SU-DHL-6 (cell line): Measurements from ENCODE around the gene ST3GAL4.

Source experiments
- H2AFZ ChIP-seq: fragments of 200-600 bp; sonication (generic); 2 replicates; pipeline ENCODE4 v1.6.1; 2014; ENCODE audit warnings: low read depth, mild to moderate bottlenecking, moderate library complexity, mixed read lengths, antibody characterized with exemption, low read length; ENCODE audit not compliant: severe bottlenecking
- H3F3A ChIP-seq: fragments of 200-600 bp; shearing (Covaris generic); 2 replicates; pipeline ENCODE4 v1.6.0; 2016; ENCODE audit warnings: antibody characterized with exemption, mild to moderate bottlenecking; ENCODE audit not compliant: insufficient read depth
- H3K27ac ChIP-seq: fragments of 200-600 bp; sonication (generic); 2 replicates; pipeline ENCODE4 v1.5.1; 2016; ENCODE audit warnings: low read depth, mild to moderate bottlenecking, low read length, moderate library complexity, mixed read lengths
- H3K27me3 ChIP-seq: fragments of 200-600 bp; sonication (generic), shearing (Covaris generic); 2 replicates; pipeline ENCODE4 v1.6.0; 2014; ENCODE audit warnings: mild to moderate bottlenecking, low read length
- H3K36me3 ChIP-seq: fragments of 200-600 bp; sonication (generic); 2 replicates; pipeline ENCODE4 v1.6.1; 2014; ENCODE audit warnings: mild to moderate bottlenecking, low read length, mixed read lengths
- H3K4me2 ChIP-seq: fragments of 300-600, 200-600 bp; shearing (Covaris generic), sonication (generic); 2 replicates; pipeline ENCODE4 v1.6.0; 2014; ENCODE audit warnings: low read length, low read depth, mild to moderate bottlenecking; ENCODE audit not compliant: poor library complexity, severe bottlenecking
- H3K4me3 ChIP-seq: fragments of 200-600 bp; sonication (generic); 2 replicates; pipeline ENCODE4 v1.5.1; 2014; ENCODE audit warnings: antibody characterized with exemption, low read length, mild to moderate bottlenecking, mixed read lengths; ENCODE audit not compliant: insufficient read depth, poor library complexity, severe bottlenecking
- H3K79me2 ChIP-seq: fragments of 200-600 bp; sonication (generic); 2 replicates; pipeline ENCODE4 v1.6.1; 2014; ENCODE audit warnings: mild to moderate bottlenecking, low read length, moderate library complexity; ENCODE audit not compliant: insufficient read depth
- H3K9ac ChIP-seq: fragments of 200-600 bp; sonication (generic); 2 replicates; pipeline ENCODE4 v1.7.0; 2014; ENCODE audit warnings: mild to moderate bottlenecking, low read length
- H3K9me2 ChIP-seq: fragments of 200-600 bp; sonication (generic); replicated peaks from 2 replicates; pipeline ENCODE4 v1.6.1; 2014; ENCODE audit warnings: low read length; ENCODE audit not compliant: insufficient read depth
- H3K9me3 ChIP-seq: fragments of 200-600 bp; sonication (generic); 2 replicates; pipeline ENCODE4 v1.6.1; 2014; ENCODE audit warnings: low read length, mixed read lengths; ENCODE audit not compliant: insufficient read depth
- H4K20me1 ChIP-seq: fragments of 200-600 bp; sonication (generic); 2 replicates; pipeline ENCODE4 v1.6.1; 2014; ENCODE audit warnings: low read depth, mild to moderate bottlenecking, antibody characterized with exemption, low read length, moderate library complexity, mixed read lengths
- EZH2phosphoT487 ChIP-seq: fragments of 200-600 bp; sonication (generic), shearing (Covaris generic); conservative IDR thresholded peaks from 2 replicates; pipeline ENCODE4 v1.6.1; 2018; ENCODE audit warnings: mild to moderate bottlenecking, antibody characterized with exemption, low read length, moderate library complexity, mixed read lengths
- TF ChIP-seq, protein P1 (sequence below): fragments of 200-600 bp; sonication (generic); IDR thresholded peaks from one replicate; pipeline ENCODE4 v1.5.1; 2017; ENCODE audit warnings: antibody characterized with exemption, mild to moderate bottlenecking, low read length, moderate library complexity; ENCODE audit not compliant: insufficient read depth, poor library complexity, severe bottlenecking

ST3GAL4 gene

DNA sequence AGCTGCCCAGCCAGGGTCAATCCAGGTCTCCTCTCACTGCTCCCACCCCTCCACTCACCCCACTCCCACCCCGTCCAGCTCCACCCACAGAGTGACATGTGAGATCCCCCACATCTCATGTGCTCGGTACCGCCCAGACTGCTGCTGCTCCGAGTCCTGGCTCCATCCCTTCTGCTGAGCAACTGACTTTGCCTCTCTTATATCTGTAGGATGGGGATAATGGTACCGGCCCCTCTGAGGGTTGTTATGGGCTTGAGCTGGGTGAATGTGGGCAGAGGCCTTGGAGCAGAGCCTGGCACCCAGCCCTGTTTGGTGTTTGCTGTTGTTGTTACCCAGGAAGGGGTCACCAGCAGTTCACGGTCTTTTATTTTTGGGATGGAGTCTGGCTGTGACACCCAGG, 77.0 kb downstream of the ST3GAL4 start:
- H2AFZ ChIP-seq: no peak overlapping the region
- H3F3A ChIP-seq: no peaks in the 10 kb centered on the region
- H3K27ac ChIP-seq: no peak overlapping the region
- TF ChIP-seq, protein P1, sequence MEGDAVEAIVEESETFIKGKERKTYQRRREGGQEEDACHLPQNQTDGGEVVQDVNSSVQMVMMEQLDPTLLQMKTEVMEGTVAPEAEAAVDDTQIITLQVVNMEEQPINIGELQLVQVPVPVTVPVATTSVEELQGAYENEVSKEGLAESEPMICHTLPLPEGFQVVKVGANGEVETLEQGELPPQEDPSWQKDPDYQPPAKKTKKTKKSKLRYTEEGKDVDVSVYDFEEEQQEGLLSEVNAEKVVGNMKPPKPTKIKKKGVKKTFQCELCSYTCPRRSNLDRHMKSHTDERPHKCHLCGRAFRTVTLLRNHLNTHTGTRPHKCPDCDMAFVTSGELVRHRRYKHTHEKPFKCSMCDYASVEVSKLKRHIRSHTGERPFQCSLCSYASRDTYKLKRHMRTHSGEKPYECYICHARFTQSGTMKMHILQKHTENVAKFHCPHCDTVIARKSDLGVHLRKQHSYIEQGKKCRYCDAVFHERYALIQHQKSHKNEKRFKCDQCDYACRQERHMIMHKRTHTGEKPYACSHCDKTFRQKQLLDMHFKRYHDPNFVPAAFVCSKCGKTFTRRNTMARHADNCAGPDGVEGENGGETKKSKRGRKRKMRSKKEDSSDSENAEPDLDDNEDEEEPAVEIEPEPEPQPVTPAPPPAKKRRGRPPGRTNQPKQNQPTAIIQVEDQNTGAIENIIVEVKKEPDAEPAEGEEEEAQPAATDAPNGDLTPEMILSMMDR: no peak
- no peaks in the 10 kb centered on the region for H4K20me1 ChIP-seq
- H3K9me2 ChIP-seq: no peaks in the 10 kb centered on the region
- no peak overlapping the region for H3K9ac ChIP-seq
- H3K4me3 ChIP-seq: no peak overlapping the region
- no peaks in the 10 kb centered on the region for H3K79me2 ChIP-seq
- no peaks in the 10 kb centered on the region for H3K27me3 ChIP-seq
- no peak overlapping the region for H3K4me2 ChIP-seq
- H3K9me3 ChIP-seq: no peaks in the 10 kb centered on the region
- H3K36me3 ChIP-seq: no peaks in the 10 kb centered on the region

DNA sequence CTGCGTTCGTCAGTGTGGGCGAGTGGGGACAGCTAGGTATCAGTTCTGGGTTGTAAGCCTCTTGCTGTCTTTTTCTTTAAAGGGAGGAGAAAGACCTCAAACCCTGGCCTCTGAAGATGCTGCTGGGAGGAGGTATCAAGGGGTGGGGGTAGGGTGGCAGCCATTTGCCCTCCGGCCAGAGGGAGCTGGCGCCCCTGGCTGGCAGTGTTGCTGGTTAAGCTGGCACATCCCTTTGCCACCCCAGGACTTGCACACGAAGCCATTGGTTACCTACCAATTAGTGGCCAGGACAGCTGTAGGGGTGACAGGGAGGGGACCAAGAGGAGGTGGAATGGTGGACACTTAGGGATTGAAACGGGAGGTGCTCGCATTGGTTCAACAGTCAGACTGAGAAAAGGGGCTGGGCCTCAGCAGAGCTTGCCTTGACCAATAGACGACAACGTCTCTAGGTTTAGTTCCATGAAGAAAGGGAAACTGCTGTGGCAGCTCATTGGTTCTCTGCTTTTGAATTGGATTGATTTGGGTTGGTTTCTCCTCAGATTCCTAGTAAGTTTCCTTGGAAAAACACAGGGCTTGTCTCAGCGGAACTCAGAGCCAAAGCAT, 77.9 kb downstream of the ST3GAL4 start:
- Histone ChIP-seq H3K4me2 (no peak overlapping the region), H3K9ac (no peak overlapping the region), H3K36me3 (no peaks in the 10 kb centered on the region), H3K79me2 (no peaks in the 10 kb centered on the region), H3K27me3 (no peaks in the 10 kb centered on the region), H3K4me3 (no peak overlapping the region), H3K9me3 (no peaks in the 10 kb centered on the region), H2AFZ (no peak overlapping the region), H3K9me2 (no peaks in the 10 kb centered on the region), H3K27ac (no peak overlapping the region), H3F3A (no peaks in the 10 kb centered on the region), H4K20me1 (no peaks in the 10 kb centered on the region)
- TF ChIP-seq, protein P1: no peak
- TF ChIP-seq EZH2phosphoT487: no peak

- TF ChIP-seq, protein P1: no peak
- TF ChIP-seq EZH2phosphoT487: no peak
Observed at GRCh38 chr11:126433989-126434949, 78.8 kb downstream of the ST3GAL4 start.

More at GRCh38 chr11:126433989-126434949, 78.8 kb downstream of the ST3GAL4 start:
- Histone ChIP-seq H3K9me2 (no peaks in the 10 kb centered on the region), H4K20me1 (no peaks in the 10 kb centered on the region), H3K27me3 (no peaks in the 10 kb centered on the region), H3K36me3 (no peaks in the 10 kb centered on the region), H3K4me2 (no peak overlapping the region), H3K9ac (no peak overlapping the region), H3K27ac (no peak overlapping the region), H3K9me3 (no peaks in the 10 kb centered on the region), H3K79me2 (no peaks in the 10 kb centered on the region), H2AFZ (no peak overlapping the region), H3F3A (no peaks in the 10 kb centered on the region), H3K4me3 (no peak overlapping the region)
